Measurements from ENCODE around the gene GSTA4.

GSTA4 gene

GRCh38 chr6:53005663-53006250 lies 10.7 kb upstream of the GSTA4 start:
- Histone ChIP-seq H2AFZ (ENCODE audit: low read length) (no peak overlapping the region), H3K4me3 (ENCODE audit: low read length, poor library complexity, severe bottlenecking) (no peak overlapping the region), H3K27me3 (ENCODE audit: insufficient read depth, low read length, poor library complexity, severe bottlenecking) (no peaks in the 10 kb centered on the region), H3K9me3 (ENCODE audit: insufficient read depth, low read depth, low read length) (no peaks in the 10 kb centered on the region), H4K20me1 (ENCODE audit: insufficient read depth, low read length, poor library complexity, severe bottlenecking) (no peaks in the 10 kb centered on the region), H3K4me1 (ENCODE audit: insufficient read depth, low read length, poor library complexity, severe bottlenecking) (no peaks in the 10 kb centered on the region), H3K36me3 (ENCODE audit: insufficient read depth, low read length) (peaks cover 43% of the 10 kb centered on the region; the same call in 1 of the 2 replicates), H3K9ac (ENCODE audit: low read depth, low read length, poor library complexity, severe bottlenecking) (no peak overlapping the region), H3F3A (ENCODE audit: low read depth) (no peaks in the 10 kb centered on the region), H3K4me2 (ENCODE audit: low read depth, low read length, poor library complexity, severe bottlenecking) (no peak overlapping the region), H3K79me2 (ENCODE audit: insufficient read depth, low read length) (no peaks in the 10 kb centered on the region), H3K9me2 (replicated peaks; ENCODE audit: low read depth, low read length) (no peaks in the 10 kb centered on the region)
- TF ChIP-seq EZH2phosphoT487 (IDR thresholded peaks at IDR 0.05; ENCODE audit: borderline replicate concordance) (no peak), CTCF (conservative IDR thresholded peaks at IDR 0.05; ENCODE audit: low read length) (no peak)

GRCh38 chr6:52999456-52999855 lies 4.4 kb upstream of the GSTA4 start:
- H3K79me2 ChIP-seq (ENCODE audit: insufficient read depth, low read length): no peaks in the 10 kb centered on the region
- no peak overlapping the region for H2AFZ ChIP-seq (ENCODE audit: low read length)
- peaks cover 4% of the 10 kb centered on the region for H4K20me1 ChIP-seq (ENCODE audit: insufficient read depth, low read length, poor library complexity, severe bottlenecking)
- no peaks in the 10 kb centered on the region for H3K9me2 ChIP-seq (replicated peaks; ENCODE audit: low read depth, low read length)
- H3K9me3 ChIP-seq (ENCODE audit: insufficient read depth, low read depth, low read length): no peaks in the 10 kb centered on the region
- H3K4me1 ChIP-seq (ENCODE audit: insufficient read depth, low read length, poor library complexity, severe bottlenecking): peaks cover 10% of the 10 kb centered on the region
- H3F3A ChIP-seq (ENCODE audit: low read depth): peaks cover 6% of the 10 kb centered on the region; the same call in 1 of the 2 replicates
- TF ChIP-seq CTCF (conservative IDR thresholded peaks at IDR 0.05; ENCODE audit: low read length) (no peak), EZH2phosphoT487 (IDR thresholded peaks at IDR 0.05; ENCODE audit: borderline replicate concordance) (no peak)
- no peaks in the 10 kb centered on the region for H3K36me3 ChIP-seq (ENCODE audit: insufficient read depth, low read length)
- H3K4me3 ChIP-seq (ENCODE audit: low read length, poor library complexity, severe bottlenecking): no peak overlapping the region
- no peak overlapping the region for H3K4me2 ChIP-seq (ENCODE audit: low read depth, low read length, poor library complexity, severe bottlenecking)
- no peak overlapping the region for H3K9ac ChIP-seq (ENCODE audit: low read depth, low read length, poor library complexity, severe bottlenecking)
- H3K27me3 ChIP-seq (ENCODE audit: insufficient read depth, low read length, poor library complexity, severe bottlenecking): peaks cover under 1% of the 10 kb centered on the region

GRCh38 chr6:52998603-52999002 lies 3.5 kb upstream of the GSTA4 start:
- peaks cover 9% of the 10 kb centered on the region for H3K27me3 ChIP-seq (ENCODE audit: insufficient read depth, low read length, poor library complexity, severe bottlenecking)
- peaks cover 6% of the 10 kb centered on the region; the same call in 1 of the 2 replicates for H3F3A ChIP-seq (ENCODE audit: low read depth)
- H3K9me2 ChIP-seq (replicated peaks; ENCODE audit: low read depth, low read length): no peaks in the 10 kb centered on the region
- no peak overlapping the region for H3K4me2 ChIP-seq (ENCODE audit: low read depth, low read length, poor library complexity, severe bottlenecking)
- H3K79me2 ChIP-seq (ENCODE audit: insufficient read depth, low read length): no peaks in the 10 kb centered on the region
- no peak for TF ChIP-seq CTCF (conservative IDR thresholded peaks at IDR 0.05; ENCODE audit: low read length)
- TF ChIP-seq EZH2phosphoT487 (IDR thresholded peaks at IDR 0.05; ENCODE audit: borderline replicate concordance): no peak
- no peak overlapping the region for H2AFZ ChIP-seq (ENCODE audit: low read length)
- peaks cover 4% of the 10 kb centered on the region for H4K20me1 ChIP-seq (ENCODE audit: insufficient read depth, low read length, poor library complexity, severe bottlenecking)
- H3K9ac ChIP-seq (ENCODE audit: low read depth, low read length, poor library complexity, severe bottlenecking): no peak overlapping the region
- peaks cover 15% of the 10 kb centered on the region for H3K4me1 ChIP-seq (ENCODE audit: insufficient read depth, low read length, poor library complexity, severe bottlenecking)
- H3K9me3 ChIP-seq (ENCODE audit: insufficient read depth, low read depth, low read length): no peaks in the 10 kb centered on the region
- H3K4me3 ChIP-seq (ENCODE audit: low read length, poor library complexity, severe bottlenecking): no peak overlapping the region
- no peaks in the 10 kb centered on the region for H3K36me3 ChIP-seq (ENCODE audit: insufficient read depth, low read length)

Measured in Loucy (cell line).